GM23338 (cell line): Measurements from ENCODE around the gene BCAM. TPM values are rescaled to one million over a fixed set of nuclear protein-coding genes. Genes with fewer than 3 reads are reported as not detected.
A peak's percentile ranks its signal among the peaks of the same experiment; 100 is the strongest.
"Not testable (repeated sequence)": the region's sequence is repeated elsewhere in the genome, so short reads cannot be mapped to it uniquely, and the experiment has no call there.

Experiments
- ATAC-seq: fragments of 200-7000 bp; cut with Tn5 transposase; 3 replicates; pipeline ENCODE4 v1.9.1; 2020
- DNase-seq: peaks from one replicate; pipeline ENCODE4 v3.0.0-alpha.2; 2015; ENCODE audit warnings: low spot score
- H2AFZ ChIP-seq: fragments of 200-600 bp; sonication (generic); 2 replicates; pipeline ENCODE4 v1.8.0; 2016; ENCODE audit warnings: antibody characterized with exemption, mild to moderate bottlenecking, moderate library complexity
- H3F3A ChIP-seq: fragments of 200-600 bp; sonication (generic); replicated peaks from 2 replicates; pipeline ENCODE4 v1.8.0; 2017; ENCODE audit warnings: antibody characterized with exemption, mixed run types, low read depth
- H3K27ac ChIP-seq: fragments of 200-600 bp; sonication (generic); 2 replicates; pipeline ENCODE4 v1.6.1; 2016; ENCODE audit warnings: low read depth
- H3K27me3 ChIP-seq: fragments of 200-600 bp; sonication (generic); 2 replicates; pipeline ENCODE4 v1.8.0; 2016; ENCODE audit warnings: mild to moderate bottlenecking, mixed run types, moderate library complexity; ENCODE audit not compliant: insufficient read depth
- H3K36me3 ChIP-seq: fragments of 200-600 bp; sonication (generic); 2 replicates; pipeline ENCODE4 v1.8.0; 2016; ENCODE audit warnings: mild to moderate bottlenecking; ENCODE audit not compliant: insufficient read depth
- H3K4me1 ChIP-seq: fragments of 200-600 bp; sonication (generic); 2 replicates; pipeline ENCODE4 v1.8.0; 2016; ENCODE audit warnings: mild to moderate bottlenecking, moderate library complexity; ENCODE audit not compliant: insufficient read depth
- H3K4me2 ChIP-seq: fragments of 200-600 bp; sonication (generic); 2 replicates; pipeline ENCODE4 v1.7.1; 2017; ENCODE audit warnings: mixed run types
- H3K4me3 ChIP-seq: fragments of 200-600 bp; sonication (generic); 2 replicates; pipeline ENCODE4 v1.6.1; 2016; ENCODE audit warnings: mixed run types
- H3K79me2 ChIP-seq: fragments of 200-600 bp; sonication (generic); replicated peaks from 2 replicates; pipeline ENCODE4 v1.8.0; 2017; ENCODE audit warnings: mild to moderate bottlenecking; ENCODE audit not compliant: insufficient read depth
- H3K9me2 ChIP-seq: fragments of 200-600 bp; sonication (generic); 2 replicates; pipeline ENCODE4 v1.8.0; 2017; ENCODE audit not compliant: insufficient read depth
- H4K20me1 ChIP-seq: fragments of 200-600 bp; sonication (generic); replicated peaks from 2 replicates; pipeline ENCODE4 v1.8.0; 2017; ENCODE audit warnings: mild to moderate bottlenecking; ENCODE audit not compliant: insufficient read depth
- H3K27ac Mint-ChIP-seq: 2 replicates; pipeline ENCODE4 v1.8.0; 2020; ENCODE audit warnings: inconsistent platforms, mild to moderate bottlenecking, moderate library complexity, mixed read lengths
- H3K27me3 Mint-ChIP-seq: 3 replicates; pipeline ENCODE4 v1.8.0; 2022; ENCODE audit warnings: low read depth, mild to moderate bottlenecking, moderate library complexity, mixed read lengths, inconsistent platforms; ENCODE audit not compliant: insufficient read depth, poor library complexity
- H3K36me3 Mint-ChIP-seq: 3 replicates; pipeline ENCODE4 v1.8.0; 2021; ENCODE audit warnings: low read depth, mild to moderate bottlenecking, inconsistent platforms, moderate library complexity, mixed read lengths
- H3K4me1 Mint-ChIP-seq: 3 replicates; pipeline ENCODE4 v1.8.0; 2020; ENCODE audit warnings: mild to moderate bottlenecking, inconsistent platforms, mixed read lengths
- H3K4me3 Mint-ChIP-seq: 3 replicates; pipeline ENCODE4 v1.8.0; 2021; ENCODE audit warnings: moderate library complexity, mild to moderate bottlenecking, inconsistent platforms, mixed read lengths
- H3K9me3 Mint-ChIP-seq: 3 replicates; pipeline ENCODE4 v1.8.0; 2020; ENCODE audit warnings: moderate library complexity, mild to moderate bottlenecking, inconsistent platforms, mixed read lengths
- CREB1 ChIP-seq: fragments of 250-450 bp; sonication (Bioruptor Pico); IDR thresholded peaks from 2 replicates; pipeline ENCODE4 v1.5.0; 2020; ENCODE audit warnings: low read depth, mild to moderate bottlenecking, moderate library complexity
- ETS1 ChIP-seq: IDR thresholded peaks from 2 replicates; pipeline ENCODE4 v1.6.1; 2016; ENCODE audit warnings: antibody characterized with exemption
- EZH2 ChIP-seq: fragments of 200-600 bp; sonication (generic); IDR thresholded peaks from one replicate; pipeline ENCODE4 v1.8.0; 2017; ENCODE audit warnings: antibody characterized with exemption, mild to moderate bottlenecking, low read depth; ENCODE audit not compliant: unreplicated experiment
- EZH2phosphoT487 ChIP-seq: fragments of 200-600 bp; sonication (generic); IDR thresholded peaks from one replicate; pipeline ENCODE4 v1.8.1; 2018; ENCODE audit warnings: antibody characterized with exemption; ENCODE audit not compliant: unreplicated experiment
- STAT1 ChIP-seq: IDR thresholded peaks from one replicate; pipeline ENCODE4 v1.6.1; 2016; ENCODE audit warnings: antibody characterized with exemption; ENCODE audit not compliant: unreplicated experiment
- ZNF114 ChIP-seq: fragments of 250-450 bp; sonication (Bioruptor Pico); IDR thresholded peaks from 2 replicates; pipeline ENCODE4 v1.5.0; 2020; ENCODE audit warnings: mild to moderate bottlenecking, moderate library complexity
- ZNF331 ChIP-seq: fragments of 250-450 bp; sonication (Bioruptor Pico); IDR thresholded peaks from 2 replicates; pipeline ENCODE4 v1.5.0; 2020; ENCODE audit warnings: low read depth, mild to moderate bottlenecking, moderate library complexity
- ZNF462 ChIP-seq: fragments of 250-450 bp; sonication (Bioruptor Pico); IDR thresholded peaks from 2 replicates; pipeline ENCODE4 v1.5.0; 2020; ENCODE audit warnings: mild to moderate bottlenecking, moderate library complexity
- polyA plus RNA-seq: library from polyadenylated mRNA; unstranded; fragments of >200 nt; fragmentation: Nextera tagmentation; extraction: Ambion mirVana; gene quantifications from 2 replicates; pipeline ENCODE4 v1.2.1, GENCODE V29; 2016
- total RNA-seq: library from RNA; depleted of rRNA; stranded (reverse); fragments of >200 nt; shearing (Covaris generic); gene quantifications from 2 replicates; pipeline ENCODE4 v1.2.3, GENCODE V29; 2014

BCAM gene
- total and polyA plus RNA-seq, 2 experiments from 2014 or later: 33.3 to 100 TPM

GRCh38 chr19:44772144-44772543 is 36.8 kb upstream of the BCAM start:
- not testable (repeated sequence) for H3K4me3 Mint-ChIP-seq, H3F3A ChIP-seq, H4K20me1 ChIP-seq, H3K9me2 ChIP-seq, DNase-seq, H3K27ac Mint-ChIP-seq, H3K36me3 Mint-ChIP-seq, H3K27me3 ChIP-seq, H3K79me2 ChIP-seq, ATAC-seq, H3K27ac ChIP-seq, H3K4me1 Mint-ChIP-seq, H3K36me3 ChIP-seq, H3K4me2 ChIP-seq, H3K4me3 ChIP-seq
- peaks cover 24% of the 10 kb centered on the region for H3K27me3 Mint-ChIP-seq
- H3K4me1 ChIP-seq: peaks cover 13% of the 10 kb centered on the region
- H2AFZ ChIP-seq: peak overlapping the region; percentile 18; the same call in 1 of the 2 replicates
- peaks cover 16% of the 10 kb centered on the region; the same call in 2 of the 3 replicates for H3K9me3 Mint-ChIP-seq

GRCh38 chr19:44772959-44773358 is 35.9 kb upstream of the BCAM start:
- peaks cover 26% of the 10 kb centered on the region for H3K27me3 Mint-ChIP-seq
- H2AFZ ChIP-seq: no peak overlapping the region
- no peak for ATAC-seq

More at GRCh38 chr19:44772959-44773358, 35.9 kb upstream of the BCAM start:
- no peak overlapping the region for H3K27ac Mint-ChIP-seq
- H3K9me3 Mint-ChIP-seq: peaks cover 13% of the 10 kb centered on the region; the same call in 2 of the 3 replicates
- no peak overlapping the region for H3K4me3 Mint-ChIP-seq
- H3K4me3 ChIP-seq: no peak overlapping the region
- H3K4me1 ChIP-seq: peaks cover 13% of the 10 kb centered on the region
- no peaks in the 10 kb centered on the region for H3K79me2 ChIP-seq
- no peak overlapping the region for H3K27ac ChIP-seq
- H3K4me2 ChIP-seq: no peak overlapping the region
- H3K9me2 ChIP-seq: no peaks in the 10 kb centered on the region
- no peaks in the 10 kb centered on the region for H3K27me3 ChIP-seq
- no peak for DNase-seq
- TF ChIP-seq ZNF114 (CRISPR knock-in tag) (no peak), ZNF331 (CRISPR knock-in tag) (no peak), EZH2phosphoT487 (no peak), ZNF462 (no peak), STAT1 (no peak), EZH2 (no peak), CREB1 (CRISPR knock-in tag) (no peak), ETS1 (no peak)
- no peaks in the 10 kb centered on the region for H3K36me3 ChIP-seq
- no peaks in the 10 kb centered on the region for H4K20me1 ChIP-seq
- H3F3A ChIP-seq: 0 out of 2 replicates have a peak, but pooled peaks cover 4% of the 10 kb centered on the region
- H3K4me1 Mint-ChIP-seq: peaks cover 4% of the 10 kb centered on the region
- H3K36me3 Mint-ChIP-seq: no peaks in the 10 kb centered on the region
